Dermis lymphatic vessel endothelial cell (primary cell): ENCODE results near the gene LAMB4. TPM values are rescaled to one million over a fixed set of nuclear protein-coding genes. Genes with fewer than 3 reads are reported as not detected.

ENCODE experiments used
- total RNA-seq: library from RNA; depleted of rRNA; stranded (reverse); fragments of >200 nt; gene quantifications from 2 replicates; pipeline ENCODE4 v1.2.1, GENCODE V29; 2014

Gene LAMB4
- 0.11 and 0.43 TPM in 2 replicates for total RNA-seq

GRCh38 chr7:108130261-108130660, at the start of gene LAMB4:
TSS of gene LAMB4 (minus strand) at chr7:108130361. CDS start at chr7:108123164, 7,197 bp downstream.

GRCh38 chr7:108002726-108003598, 127.2 kb downstream of the LAMB4 start, which contains the start of gene LAMB1:
TSS of gene LAMB1 (minus strand) at chr7:108003161. CDS start at chr7:108002885, 276 bp downstream.

Other genes with a start within 250 kb of the LAMB4 start
- gene DLD, start 239.2 kb downstream of the LAMB4 start, total RNA-seq = 48.0 and 56.1 TPM in 2 replicates
- gene LAMB1, start 127.2 kb downstream of the LAMB4 start, total RNA-seq = 445 and 485 TPM in 2 replicates